Measurements from ENCODE around the gene TMEM131L.
"Not testable (repeated sequence)": the region's sequence is repeated elsewhere in the genome, so short reads cannot be mapped to it uniquely, and the experiment has no call there.

TMEM131L gene

DNA sequence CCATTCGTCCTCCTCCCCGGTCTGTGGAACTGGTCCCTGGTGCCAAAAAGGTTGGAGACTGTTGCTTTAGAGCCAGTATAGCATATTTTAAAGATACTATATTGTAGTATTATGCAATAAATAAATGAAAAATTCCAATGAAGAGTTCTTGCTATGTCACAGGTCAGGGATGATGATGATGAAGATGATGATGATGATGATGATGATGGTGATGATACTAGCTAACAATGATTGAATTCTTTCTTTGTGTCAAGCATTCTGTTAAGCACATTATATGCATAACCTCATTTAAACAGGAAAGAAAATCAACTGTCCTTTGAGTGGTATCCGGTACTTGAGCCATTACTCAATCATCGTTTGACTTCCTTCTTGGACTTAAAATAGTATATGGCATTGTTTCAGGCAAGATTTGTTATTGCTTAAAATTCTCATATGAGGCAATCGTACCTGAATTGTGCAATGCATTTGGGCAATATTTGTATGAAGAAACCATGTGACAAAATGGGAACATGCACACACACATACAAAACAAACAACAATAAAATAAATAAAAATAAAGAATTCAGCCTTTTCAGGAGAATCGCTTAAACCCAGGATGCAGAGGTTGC, 195.2 kb downstream of the TMEM131L start:
- no peak for DNase-seq

DNA sequence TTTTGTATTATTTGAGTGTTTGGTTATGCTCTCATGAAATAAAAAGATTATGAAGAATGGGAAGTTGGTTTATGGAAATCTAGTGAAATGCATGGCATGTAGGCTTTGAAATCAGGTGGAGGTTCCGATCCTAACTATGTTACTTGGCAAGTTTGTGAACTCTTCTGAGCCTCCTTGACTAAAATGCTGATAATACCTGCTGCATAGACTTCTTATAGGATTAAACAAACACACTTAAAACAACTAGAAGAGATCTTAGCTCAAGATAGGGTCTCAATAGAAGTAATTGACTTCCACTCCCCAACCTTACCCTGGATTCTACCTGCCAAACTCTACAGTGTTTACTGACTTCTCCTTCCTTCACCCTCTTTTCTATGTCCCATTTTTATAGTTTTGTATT, 195.7 kb downstream of the TMEM131L start:
- no peak for DNase-seq

DNA sequence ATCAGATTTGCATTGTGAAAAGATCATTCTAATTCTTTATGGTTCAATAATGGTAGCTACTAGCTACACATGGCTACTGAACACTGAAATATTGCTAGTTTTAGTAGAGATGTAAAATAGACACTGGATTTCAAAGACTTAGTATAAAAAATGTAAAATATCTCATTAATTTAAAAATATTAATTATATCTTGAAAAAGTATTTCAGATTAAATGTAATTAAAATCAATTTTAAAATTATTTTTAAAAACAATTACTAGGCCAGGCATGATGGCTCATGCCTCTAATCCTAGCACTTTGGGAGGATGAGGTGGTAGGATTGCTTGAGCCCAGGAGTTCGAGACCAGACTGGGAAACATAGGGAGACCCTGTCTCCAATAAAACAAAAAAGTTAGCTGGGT, 197.5 kb downstream of the TMEM131L start:
- DNase-seq = no peak

DNA sequence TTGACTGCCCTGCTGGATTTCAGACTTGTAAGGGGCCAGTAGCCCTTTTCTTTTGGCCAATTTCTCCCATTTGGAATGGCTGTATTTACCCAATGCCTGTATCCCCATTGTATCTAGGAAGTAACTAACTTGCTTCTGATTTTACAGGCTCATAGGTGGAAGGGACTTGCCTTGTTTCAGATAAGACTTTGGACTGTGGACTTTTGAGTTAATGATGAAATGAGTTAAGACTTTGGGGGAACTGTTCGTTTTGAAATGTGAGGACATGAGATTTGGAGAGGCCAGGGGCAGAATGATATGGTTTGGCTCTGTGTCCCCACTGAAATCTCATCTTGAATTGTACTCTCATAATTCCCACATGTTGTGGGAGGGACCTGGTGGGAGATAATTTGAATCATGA, 200.3 kb downstream of the TMEM131L start:
- not testable (repeated sequence) for DNase-seq

DNA sequence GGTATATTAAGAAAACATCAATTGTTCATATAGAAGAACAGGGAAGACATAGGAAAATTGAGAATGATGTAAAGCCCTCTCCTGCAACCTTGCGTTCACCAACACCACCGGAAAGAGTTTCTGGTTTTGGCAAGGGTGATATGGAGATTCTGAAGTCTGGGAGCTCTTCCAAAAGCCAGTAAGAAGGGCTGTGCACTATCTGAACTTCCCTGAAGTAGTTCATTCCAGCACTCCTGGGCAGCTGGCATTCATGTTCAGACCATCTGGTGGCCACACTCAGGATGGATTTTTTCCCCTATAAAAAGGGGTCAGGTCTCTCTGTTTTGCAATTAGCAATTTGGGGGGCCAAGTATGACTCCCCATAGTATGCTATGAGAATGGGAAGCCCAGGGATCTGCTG, 202.5 kb downstream of the TMEM131L start:
- DNase-seq = no peak

DNA sequence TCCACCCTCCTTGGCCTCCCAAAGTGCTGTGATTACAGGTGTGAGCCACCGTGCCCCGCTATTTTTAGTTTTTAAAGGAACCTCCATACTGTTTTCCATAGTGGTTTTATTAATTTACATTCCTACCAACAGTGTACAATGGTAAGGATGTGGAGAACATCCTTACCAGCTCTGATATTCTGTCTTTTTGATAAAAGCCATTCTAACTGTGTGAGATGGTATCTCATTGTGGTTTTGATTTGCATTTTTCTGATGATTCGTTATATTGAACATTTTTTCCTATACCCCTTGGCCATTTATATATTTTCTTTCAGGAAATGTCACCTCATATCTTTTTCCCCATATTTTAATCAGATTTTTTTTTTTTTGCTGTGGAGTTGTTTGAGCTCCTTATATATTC, 203.7 kb downstream of the TMEM131L start:
- no peak for DNase-seq

DNA sequence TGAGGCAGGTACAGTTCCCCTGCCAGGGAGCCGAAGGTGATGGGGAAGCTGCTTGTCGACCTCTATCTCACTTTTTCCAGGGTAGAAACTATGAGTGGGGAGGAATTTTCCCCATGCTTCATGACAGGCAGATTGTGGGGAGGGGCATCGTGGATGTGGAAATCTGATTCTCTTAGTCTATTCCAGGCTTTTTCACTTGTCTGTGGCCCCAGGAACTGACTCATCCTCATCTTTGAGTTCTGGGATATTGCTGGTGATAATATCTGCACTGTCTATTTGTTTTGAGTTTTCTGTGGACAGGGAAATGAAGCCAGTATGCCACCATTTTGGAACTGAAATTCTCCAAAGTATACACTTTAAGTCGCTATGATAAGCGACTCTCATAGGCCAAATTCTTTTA, 210.3 kb downstream of the TMEM131L start:
- no peak for DNase-seq

DNA sequence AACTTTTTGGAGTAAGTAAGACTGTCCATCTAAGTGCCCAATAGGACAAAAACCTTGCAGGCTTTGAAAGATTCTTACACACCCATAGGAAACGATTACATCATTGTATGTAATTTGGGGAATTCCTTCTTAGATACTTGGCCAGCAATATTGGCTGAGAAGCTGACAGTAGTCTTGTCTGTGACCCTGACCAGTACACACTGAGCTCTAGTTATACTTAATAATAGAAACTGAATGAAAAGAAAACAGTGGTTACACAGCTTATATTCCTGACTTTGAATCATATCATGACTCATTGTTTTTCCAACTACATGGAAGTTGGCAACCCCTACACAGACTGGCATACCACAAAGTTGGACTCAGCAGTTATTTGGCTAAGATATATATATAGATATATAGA, 210.8 kb downstream of the TMEM131L start:
- no peak for DNase-seq

DNA sequence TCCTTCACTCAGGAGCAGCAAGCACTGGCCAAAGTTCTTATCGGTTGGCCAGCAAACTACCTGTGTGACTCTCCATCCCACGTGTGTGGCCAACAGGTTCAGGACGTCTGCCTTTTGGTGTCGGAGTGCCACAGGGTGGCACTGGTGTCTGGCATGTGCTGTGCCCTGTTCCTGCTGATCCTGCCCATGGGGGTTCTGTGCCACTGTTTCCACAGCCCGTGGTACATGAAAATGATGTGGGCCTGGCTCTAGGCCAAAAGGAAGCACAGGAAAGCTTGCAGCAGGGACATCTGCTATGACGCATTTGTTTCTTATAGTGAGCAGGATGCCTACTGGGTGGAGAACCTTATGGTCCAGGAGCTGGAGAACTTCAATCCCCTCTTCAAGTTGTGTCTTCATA, 213.3 kb downstream of the TMEM131L start:
- DNase-seq = no peak

DNA sequence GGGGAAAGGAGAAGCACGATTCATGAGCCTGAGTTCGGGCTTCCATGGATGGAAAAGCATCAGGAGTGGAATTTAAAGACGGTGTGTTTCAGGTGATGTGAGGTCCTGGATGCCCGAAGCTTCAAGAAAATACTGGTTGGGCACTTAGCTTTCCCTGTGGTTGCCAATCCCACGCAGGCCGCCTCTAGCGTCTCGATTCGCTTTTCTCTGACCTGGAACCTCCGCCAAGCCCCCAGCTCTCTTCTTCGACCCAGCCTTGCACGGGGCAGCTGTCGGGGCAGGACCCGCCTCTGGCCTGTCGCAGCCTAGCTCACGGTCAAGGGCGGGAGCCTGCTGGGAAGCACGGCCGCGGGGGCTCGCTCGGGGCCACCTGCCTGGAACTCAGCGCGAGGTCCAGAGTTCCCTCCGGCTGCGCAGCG, 217.6 kb downstream of the TMEM131L start:
- no peak for DNase-seq

DNA sequence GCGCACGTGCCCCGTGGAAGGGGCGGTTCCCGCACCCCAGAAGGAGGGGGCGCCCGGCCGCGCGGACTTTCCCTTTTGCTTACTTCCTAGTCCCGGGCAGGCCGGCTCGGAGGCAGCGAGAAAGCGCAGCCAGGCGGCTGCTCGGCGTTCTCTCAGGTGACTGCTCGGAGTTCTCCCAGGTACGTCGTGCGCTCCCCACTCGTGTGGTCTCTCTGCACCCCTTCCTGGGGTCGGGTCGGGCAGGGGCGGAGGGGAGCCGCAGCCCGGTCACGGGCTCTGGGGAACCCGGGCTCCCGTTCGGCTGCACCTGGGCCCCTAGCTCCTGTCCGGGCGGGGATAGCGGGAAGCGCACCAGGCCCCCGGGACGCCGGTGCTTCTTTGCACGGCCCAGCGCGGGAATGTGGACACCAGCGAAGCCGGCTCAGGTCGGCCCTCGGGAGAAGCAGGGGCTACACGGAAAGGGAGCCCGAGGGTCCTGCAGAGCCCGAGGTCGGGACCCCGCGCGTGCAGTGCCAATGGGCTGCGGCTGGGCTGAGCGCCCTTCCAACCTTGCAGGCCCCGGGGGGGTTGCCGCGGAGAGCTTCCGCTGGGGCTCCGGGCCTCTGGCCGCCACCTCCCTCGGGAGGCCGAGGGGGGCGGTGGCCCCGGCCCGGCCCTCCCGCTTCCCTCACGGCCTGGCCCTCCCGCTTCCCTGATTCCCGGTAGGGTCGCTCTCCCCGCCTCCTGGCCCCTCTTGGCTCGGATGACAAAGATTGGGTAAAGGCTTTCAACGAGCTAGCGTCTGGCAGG, 218.2 kb downstream of the TMEM131L start, which contains the start of gene TLR2:
TSS of gene TLR2 (plus strand) at position 99 of the 789 bp plus-strand sequence. CDS start 18,628 bp downstream, outside the sequence.
- peak; percentile 45 for DNase-seq

DNA sequence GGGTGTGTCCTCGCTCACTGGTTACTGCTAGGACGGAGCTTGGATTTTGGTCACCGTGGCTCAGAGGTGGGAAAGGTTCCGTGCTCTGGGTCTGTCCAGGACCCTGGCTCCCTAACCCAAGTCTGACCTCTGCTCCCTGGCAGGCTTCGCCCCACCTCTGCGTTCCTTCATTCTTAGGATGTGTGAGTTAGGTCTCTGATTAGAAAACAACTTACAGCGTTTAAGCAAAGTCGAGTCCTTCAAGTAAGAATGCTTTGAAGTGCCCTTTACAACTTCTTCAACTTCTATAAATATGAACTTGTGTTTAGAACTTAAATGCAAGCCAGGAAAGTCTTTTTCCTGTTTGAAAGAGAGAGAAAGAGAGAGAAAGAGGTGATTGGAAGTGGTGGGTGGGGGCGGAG, 218.8 kb downstream of the TMEM131L start:
- DNase-seq = no peak
